K562 (cell line): ENCODE results near the gene CRYBG2. TPM values are rescaled to one million over a fixed set of nuclear protein-coding genes. Genes with fewer than 3 reads are reported as not detected.

Experiments used
- ATAC-seq: fragments of 200-7000 bp; cut with Tn5 transposase; 3 replicates; pipeline ENCODE4 v1.9.1; 2020; ENCODE audit warnings: moderate library complexity
- BruUV-seq: library from RNA; stranded (reverse); fragments of 400-500 nt; replicated peaks from 2 replicates; lab custom pipeline; 2021; lab: Mats Ljungman, UMichigan
- CTCF ChIA-PET: fragments of 300-600 bp; formaldehyde crosslinking; extraction: SDS; loops from one replicate; lab custom pipeline; 2021; ENCODE audit warnings: low intra/inter-chr PET ratio; lab: Yijun Ruan, JAX
- POLR2A ChIA-PET: fragments of 300-600, 350-650 bp; sonication (Branson Sonifier 250); formaldehyde crosslinking; extraction: SDS; loops from one replicate; lab custom pipeline; 2021; ENCODE audit warnings: antibody characterized with exemption, inconsistent platforms; lab: Yijun Ruan, JAX
- DNase-seq, 4 experiments: peaks; one replicate each; pipeline versions ENCODE4 v3.0.0 to v3.0.0-alpha.2; 2011 to 2018; ENCODE audit warnings: low spot score in 3 of 4, mixed read lengths in 3 of 4; ENCODE audit errors: extremely low read depth in 1 of 4
- FAIRE-seq: peaks from 2 replicates; lab custom pipeline; 2011; peaks lifted over from hg19 to GRCh38; lab: Jason Lieb, UNC
- H2AFZ ChIP-seq: 2 replicates; pipeline ENCODE4 v1.6.0; 2011; ENCODE audit warnings: low read depth, low read length, control low read depth, inconsistent platforms
- H3K27ac ChIP-seq: fragments of 200-600 bp; 3 replicates; pipeline ENCODE4 v1.8.0; 2011; ENCODE audit warnings: low read depth, mild to moderate bottlenecking, control low read depth, inconsistent platforms, low read length, moderate library complexity, mixed read lengths; ENCODE audit errors: extremely low read depth
- H3K27me3 ChIP-seq, 2 experiments: fragments of 300-600 bp in 1 of 2; 2 replicates in 1 of 2; 3 replicates in 1 of 2; pipeline versions ENCODE4 v1.6.0 to v1.8.0; 2011; ENCODE audit warnings: inconsistent platforms in 2 of 2, low read length in 2 of 2, mild to moderate bottlenecking in 1 of 2, mixed read lengths in 1 of 2, moderate library complexity in 1 of 2; ENCODE audit not compliant: control insufficient read depth in 2 of 2, insufficient read depth in 2 of 2
- H3K36me3 ChIP-seq: fragments of 300-600 bp; 3 replicates; pipeline ENCODE4 v1.8.0; 2011; ENCODE audit warnings: mild to moderate bottlenecking, low read length, inconsistent platforms; ENCODE audit not compliant: control insufficient read depth, insufficient read depth
- H3K4me1 ChIP-seq, 2 experiments: fragments of 200-600 bp in 1 of 2; replicated peaks in 1 of 2; 2 replicates in 1 of 2; 3 replicates in 1 of 2; pipeline versions ENCODE4 v1.5.1 to v1.8.0; 2011; ENCODE audit warnings: inconsistent platforms in 2 of 2, low read length in 2 of 2, mild to moderate bottlenecking in 1 of 2, mixed read lengths in 1 of 2, moderate library complexity in 1 of 2; ENCODE audit not compliant: control insufficient read depth in 2 of 2, insufficient read depth in 2 of 2
- H3K4me2 ChIP-seq: 2 replicates; pipeline ENCODE4 v1.6.1; 2011; ENCODE audit warnings: low read length, control low read depth, inconsistent platforms, mixed read lengths; ENCODE audit not compliant: insufficient read depth
- H3K4me3 ChIP-seq: fragments of 200-600 bp; sonication (generic), shearing (Covaris generic); 2 replicates; pipeline ENCODE4 v1.5.1; 2016; ENCODE audit warnings: control low read depth, inconsistent platforms
- H3K79me2 ChIP-seq: fragments of 200-600 bp; 3 replicates; pipeline ENCODE4 v1.8.0; 2011; ENCODE audit warnings: low read length, inconsistent platforms; ENCODE audit not compliant: control insufficient read depth, insufficient read depth
- H3K9ac ChIP-seq, 2 experiments: 2 replicates each; pipeline versions ENCODE4 v1.6.0 to v1.6.1; 2011; ENCODE audit warnings: low read depth in 2 of 2, low read length in 2 of 2, control low read depth in 1 of 2, inconsistent platforms in 1 of 2, mild to moderate bottlenecking in 1 of 2, mixed read lengths in 1 of 2; ENCODE audit not compliant: insufficient read depth in 1 of 2
- H3K9me1 ChIP-seq: one replicate; pipeline ENCODE4 v1.6.0; 2011; ENCODE audit warnings: inconsistent platforms, mild to moderate bottlenecking, low read length, moderate library complexity; ENCODE audit not compliant: control insufficient read depth, insufficient read depth
- H3K9me3 ChIP-seq: replicated peaks from 2 replicates; pipeline ENCODE4 v1.5.1; 2011; ENCODE audit warnings: low read depth, low read length, inconsistent platforms; ENCODE audit not compliant: control insufficient read depth, insufficient read depth
- H4K20me1 ChIP-seq: replicated peaks from 2 replicates; pipeline ENCODE4 v1.6.1; 2011; ENCODE audit warnings: low read length, inconsistent platforms, mixed read lengths; ENCODE audit not compliant: control insufficient read depth, insufficient read depth
- CBFA2T2 ChIP-seq: fragments of 450-650 bp; conservative IDR thresholded peaks from 2 replicates; pipeline ENCODE4 v1.6.1; 2017; ENCODE audit warnings: mild to moderate bottlenecking
- EGR1 ChIP-seq: fragments of 450-650 bp; conservative IDR thresholded peaks from 2 replicates; pipeline ENCODE4 v1.6.1; 2017; ENCODE audit warnings: mild to moderate bottlenecking
- ESRRB ChIP-seq: fragments of 250-450 bp; sonication (Bioruptor Pico); IDR thresholded peaks from 2 replicates; pipeline ENCODE4 v1.5.0; 2020; ENCODE audit warnings: mild to moderate bottlenecking, moderate library complexity, borderline replicate concordance
- HMGN3 ChIP-seq: IDR thresholded peaks from 2 replicates; pipeline ENCODE4 v1.6.1; 2011; ENCODE audit warnings: borderline replicate concordance, low read depth, mild to moderate bottlenecking, mixed read lengths, low read length; ENCODE audit not compliant: insufficient read length; ENCODE audit errors: extremely low read depth
- MAX ChIP-seq: sonication (generic); formaldehyde crosslinking; IDR thresholded peaks from 2 replicates; pipeline ENCODE4 v1.9.0; 2022; ENCODE audit warnings: mild to moderate bottlenecking, missing genetic modification reagents
- MCM5 ChIP-seq: fragments of 450-650 bp; IDR thresholded peaks from 2 replicates; pipeline ENCODE4 v1.6.1; 2016; ENCODE audit warnings: low read depth
- PHF8 ChIP-seq: fragments of 200-600 bp; sonication (generic); IDR thresholded peaks from 2 replicates; pipeline ENCODE4 v1.6.1; 2012; ENCODE audit warnings: mixed run types, mild to moderate bottlenecking, inconsistent platforms, low read length, moderate library complexity, borderline replicate concordance
- POLR2A ChIP-seq: fragments of 450-650 bp; conservative IDR thresholded peaks from 2 replicates; pipeline ENCODE4 v1.6.1; 2016
- POLR2G ChIP-seq: fragments of 200-400 bp; formaldehyde crosslinking; IDR thresholded peaks from 2 replicates; pipeline ENCODE4 v1.6.1; 2017; ENCODE audit warnings: low read depth, mild to moderate bottlenecking, antibody characterized with exemption, low read length, moderate library complexity
- PTTG1 ChIP-seq: fragments of 450-650 bp; IDR thresholded peaks from 2 replicates; pipeline ENCODE4 v1.6.1; 2016; ENCODE audit warnings: low read depth, mild to moderate bottlenecking, missing genetic modification characterization, missing compliant biosample characterization
- RBFOX2 ChIP-seq: fragments of 200-400 bp; formaldehyde crosslinking; IDR thresholded peaks from 2 replicates; pipeline ENCODE4 v1.6.1; 2017; ENCODE audit warnings: low read depth, mild to moderate bottlenecking, low read length, moderate library complexity
- SUPT5H ChIP-seq: fragments of 450-650 bp; IDR thresholded peaks from 2 replicates; pipeline ENCODE4 v1.6.1; 2016
- TEAD2 ChIP-seq: fragments of 450-650 bp; IDR thresholded peaks from 2 replicates; pipeline ENCODE4 v1.6.1; 2016; ENCODE audit warnings: missing genetic modification characterization, control low read depth, missing compliant biosample characterization
- ZEB2 ChIP-seq: fragments of 450-650 bp; IDR thresholded peaks from 2 replicates; pipeline ENCODE4 v1.6.1; 2016
- ZFP91 ChIP-seq: sonication (generic); formaldehyde crosslinking; IDR thresholded peaks from 2 replicates; pipeline ENCODE4 v1.8.0; 2022; ENCODE audit warnings: mild to moderate bottlenecking, missing genetic modification reagents
- ZNF740 ChIP-seq, 3 experiments: fragments of 200-800 bp in 1 of 3; sonication (Bioruptor generic) in 1 of 3; sonication (generic) in 1 of 3; formaldehyde crosslinking in 1 of 3; IDR thresholded peaks; 2 replicates each; pipeline versions ENCODE4 v1.6.1 to v1.8.0; 2016 to 2022; ENCODE audit warnings: mild to moderate bottlenecking in 2 of 3, missing compliant biosample characterization in 2 of 3, missing genetic modification characterization in 2 of 3, missing genetic modification reagents in 1 of 3
- WGBS: fragments of 100-300 bp; shearing (Covaris generic); methylation state at CpG from one replicate; pipeline ENCODE4 v1.1.6; 2016; ENCODE audit warnings: low coverage, mixed read lengths; ENCODE audit not compliant: insufficient coverage; ENCODE audit errors: missing lambda C conversion rate; 5-methylcytosine and 5-hydroxymethylcytosine counted together
- in situ Hi-C: fragments of 300-500 bp; cut with MboI; formaldehyde crosslinking; loops from 4 replicates; pipeline ENCODE4 v1.15.0; 2018; ENCODE audit warnings: inconsistent platforms, mixed read lengths
- intact Hi-C: fragments of 100-400 bp; cut with micrococcal nuclease; formaldehyde crosslinking; loops from 2 replicates; pipeline ENCODE4 v1.14.2; 2022
- polyA plus RNA-seq, 8 experiments: library from polyadenylated mRNA; depleted of rRNA in 4 of 8; stranded (reverse) in 5 of 8; unstranded in 3 of 8; fragments of >200 nt; fragmentation: Nextera tagmentation in 2 of 8; fragmentation: Illumina TruSeq in 1 of 8; extraction: Ambion mirVana in 2 of 8; extraction: Trizol in 1 of 8; gene quantifications; 2 replicates each; pipeline versions ENCODE4 v1.2.1 to v1.2.3, GENCODE V29; 2011 to 2014; ENCODE audit warnings: inconsistent platforms in 1 of 8, missing spikeins in 1 of 8
- total RNA-seq, 7 experiments: library from RNA; depleted of rRNA in 6 of 7; stranded (reverse); fragments of >200 nt in 6 of 7; fragmentation: Illumina TruSeq in 2 of 7; extraction: Trizol in 2 of 7; gene quantifications; 2 replicates each; pipeline versions ENCODE4 v1.2.1 to v1.2.3, GENCODE V29; 2011 to 2021; ENCODE audit warnings: low replicate concordance in 1 of 7
- TF ChIP-seq, protein P1 (sequence below): fragments of 450-650 bp; IDR thresholded peaks from 2 replicates; pipeline ENCODE4 v1.7.0; 2016; ENCODE audit warnings: borderline replicate concordance

CRYBG2 gene
- total and polyA plus RNA-seq, 9 of the 15 experiments (the other 6 are each of a cell fraction or from before 2014, with no cell fraction given) = 0.39 to 8.5 (median 3.7) TPM

DNA sequence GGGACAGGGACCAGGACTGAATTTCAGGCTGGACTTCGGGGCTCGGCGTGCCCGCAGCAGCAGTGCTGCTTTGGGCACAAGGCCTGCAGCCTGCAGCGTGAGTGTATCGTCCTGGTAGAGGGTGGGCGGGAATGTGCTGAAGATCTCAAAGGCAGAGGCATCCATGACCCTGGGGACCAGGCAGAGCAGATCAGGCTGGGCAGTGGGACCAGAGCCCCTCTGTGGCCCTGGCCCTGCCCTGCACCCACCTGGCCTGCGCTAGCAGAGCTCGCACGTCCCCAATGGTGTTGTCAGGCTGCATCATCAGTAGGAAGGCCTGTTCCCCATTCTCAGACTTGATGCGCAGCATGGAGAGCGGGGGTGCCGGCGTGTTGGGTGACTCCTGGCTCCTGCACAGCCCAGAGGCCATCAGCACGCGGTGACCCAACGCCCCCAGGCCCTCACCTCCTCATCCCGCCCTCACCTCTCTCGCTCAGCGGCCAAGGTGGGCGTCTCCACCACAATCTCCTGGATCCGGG lies 71.5 kb downstream of the CRYBG2 start:
- ChIA-PET POLR2A (interaction anchor here (0.7 kb wide), 1 partner anchor 121 kb away, joined by 3 read pairs; no protein-coding TSS in a partner anchor), CTCF (no interaction called here)
- in situ Hi-C loops (no loop called here), intact Hi-C loops (no loop called here)
- Histone ChIP-seq H3K4me3 (no peak overlapping the region), H3K9me1 (peaks cover 5% of the 10 kb centered on the region), H2AFZ (no peak overlapping the region), H4K20me1 (0 out of 2 replicates have a peak, but pooled peaks cover 4% of the 10 kb centered on the region), H3K4me2 (no peak overlapping the region), H3K9ac (peak overlapping the region in 1 of 2 experiments; percentile 65; a peak in 2 of 4 replicates), H3K27me3 (no peaks in the 10 kb centered on the region), H3K4me1 (peaks cover 85 to 93% of the 10 kb centered on the region in 2 experiments), H3K27ac (no peak overlapping the region; the same call in 2 of the 3 replicates), H3K79me2 (peaks cover 24% of the 10 kb centered on the region; the same call in 2 of the 3 replicates), H3K9me3 (no peaks in the 10 kb centered on the region), H3K36me3 (peaks cover 55% of the 10 kb centered on the region)
- FAIRE-seq = no peak
- BruUV-seq = no TSS peak
- 81% methylated on average over 17 of the region's 22 CpGs for WGBS
- no peak for ATAC-seq
- peak in 1 of 4 experiments; percentile 25 for DNase-seq
- TF ChIP-seq, protein P1, sequence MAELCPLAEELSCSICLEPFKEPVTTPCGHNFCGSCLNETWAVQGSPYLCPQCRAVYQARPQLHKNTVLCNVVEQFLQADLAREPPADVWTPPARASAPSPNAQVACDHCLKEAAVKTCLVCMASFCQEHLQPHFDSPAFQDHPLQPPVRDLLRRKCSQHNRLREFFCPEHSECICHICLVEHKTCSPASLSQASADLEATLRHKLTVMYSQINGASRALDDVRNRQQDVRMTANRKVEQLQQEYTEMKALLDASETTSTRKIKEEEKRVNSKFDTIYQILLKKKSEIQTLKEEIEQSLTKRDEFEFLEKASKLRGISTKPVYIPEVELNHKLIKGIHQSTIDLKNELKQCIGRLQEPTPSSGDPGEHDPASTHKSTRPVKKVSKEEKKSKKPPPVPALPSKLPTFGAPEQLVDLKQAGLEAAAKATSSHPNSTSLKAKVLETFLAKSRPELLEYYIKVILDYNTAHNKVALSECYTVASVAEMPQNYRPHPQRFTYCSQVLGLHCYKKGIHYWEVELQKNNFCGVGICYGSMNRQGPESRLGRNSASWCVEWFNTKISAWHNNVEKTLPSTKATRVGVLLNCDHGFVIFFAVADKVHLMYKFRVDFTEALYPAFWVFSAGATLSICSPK = no peak
- TF ChIP-seq CBFA2T2 (no peak), MCM5 (no peak), PHF8 (no peak), SUPT5H (peak; percentile 42), EGR1 (peak; percentile 71), PTTG1 (tag) (no peak), ZFP91 (CRISPR knock-in tag) (no peak), ESRRB (CRISPR knock-in tag) (0 out of 2 replicates have a peak, but pooled peaks have one; percentile 40), HMGN3 (peak; percentile 29), RBFOX2 (peak; percentile 57), MAX (CRISPR knock-in tag) (0 out of 2 replicates have a peak, but pooled peaks have one; percentile 16), ZEB2 (no peak), ZNF740 (CRISPR knock-in tag; IDR thresholded peaks at IDR 0.05) (peak; percentile 70; the same call in 1 of the 2 replicates), ZNF740 (tag; IDR thresholded peaks at IDR 0.05) (no peak), TEAD2 (tag) (no peak), POLR2G (peak; percentile 74), POLR2A (peak; percentile 50; the same call in 1 of the 2 replicates)
